DOHH2 (cell line): ENCODE results near the gene SLC30A10.

Experiments used
- CTCF ChIP-seq: fragments of 200-600 bp; sonication (generic); IDR thresholded peaks from one replicate; pipeline ENCODE4 v1.5.1; 2014; ENCODE audit warnings: antibody characterized with exemption, mild to moderate bottlenecking, low read depth, low read length; ENCODE audit not compliant: poor library complexity, severe bottlenecking
- EZH2phosphoT487 ChIP-seq: fragments of 200-600 bp; sonication (generic); IDR thresholded peaks from 2 replicates; pipeline ENCODE4 v1.6.1; 2017; ENCODE audit warnings: borderline replicate concordance, mild to moderate bottlenecking, antibody characterized with exemption, low read length, moderate library complexity, mixed read lengths

GRCh38 chr1:219900201-219900600, 28.2 kb downstream of the SLC30A10 start:
- TF ChIP-seq CTCF (no peak), EZH2phosphoT487 (no peak)
